Measurements from ENCODE around the gene CDC26. TPM values are rescaled to one million over a fixed set of nuclear protein-coding genes. Genes with fewer than 3 reads are reported as not detected.
A peak's percentile ranks its signal among the peaks of the same experiment; 100 is the strongest.

CDC26 gene
- total and polyA plus RNA-seq, 10 of the 15 experiments (the other 5 are each of a cell fraction or from before 2014, with no cell fraction given): 28.2 to 156 (median 61.5) TPM

DNA sequence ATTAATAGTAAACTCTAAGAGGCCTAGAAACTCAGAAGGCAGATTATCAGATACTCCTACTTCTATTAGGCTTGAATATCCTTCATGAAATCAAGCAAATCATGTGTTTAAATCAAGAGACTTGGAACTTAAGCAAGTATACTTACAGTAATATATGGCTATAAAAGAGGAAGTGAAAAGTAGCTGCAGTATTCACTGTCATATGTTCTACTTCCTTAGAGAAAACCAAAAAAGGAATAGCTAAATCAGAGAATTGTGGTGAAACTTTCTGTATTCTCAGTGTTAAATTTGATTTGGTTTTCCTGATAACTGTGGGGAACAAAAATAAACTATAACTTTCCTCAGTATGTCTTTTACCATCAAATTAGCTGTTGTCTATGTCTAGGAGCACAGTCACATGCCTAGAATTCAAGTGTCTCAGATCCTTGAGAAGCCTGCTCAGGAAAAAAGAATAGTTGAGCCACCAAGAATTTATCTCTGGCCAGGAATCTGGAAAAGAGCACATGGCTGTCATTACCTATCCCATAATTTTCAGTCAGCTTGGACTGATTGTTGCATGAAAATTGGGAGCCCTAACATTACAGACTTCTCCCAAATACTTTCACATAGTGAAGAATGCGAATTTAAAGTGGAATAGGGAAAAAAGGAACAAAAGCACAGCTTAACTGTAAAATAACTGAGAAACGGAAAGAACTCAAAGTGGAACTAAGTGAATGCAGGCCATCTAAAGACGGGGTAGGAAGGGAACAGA lies 56.0 kb downstream of the CDC26 start (continued):
- TF ChIP-seq IKZF2 (IDR thresholded peaks at IDR 0.05): peak; percentile 83
- no peak for TF ChIP-seq RCOR1 (conservative IDR thresholded peaks at IDR 0.05; ENCODE audit: low read depth, low read length)
- TF ChIP-seq, protein P1, sequence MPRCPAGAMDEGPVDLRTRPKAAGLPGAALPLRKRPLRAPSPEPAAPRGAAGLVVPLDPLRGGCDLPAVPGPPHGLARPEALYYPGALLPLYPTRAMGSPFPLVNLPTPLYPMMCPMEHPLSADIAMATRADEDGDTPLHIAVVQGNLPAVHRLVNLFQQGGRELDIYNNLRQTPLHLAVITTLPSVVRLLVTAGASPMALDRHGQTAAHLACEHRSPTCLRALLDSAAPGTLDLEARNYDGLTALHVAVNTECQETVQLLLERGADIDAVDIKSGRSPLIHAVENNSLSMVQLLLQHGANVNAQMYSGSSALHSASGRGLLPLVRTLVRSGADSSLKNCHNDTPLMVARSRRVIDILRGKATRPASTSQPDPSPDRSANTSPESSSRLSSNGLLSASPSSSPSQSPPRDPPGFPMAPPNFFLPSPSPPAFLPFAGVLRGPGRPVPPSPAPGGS (IDR thresholded peaks at IDR 0.05; ENCODE audit: borderline replicate concordance, insufficient read depth, low read depth, low read length, poor library complexity, severe bottlenecking): no peak
- TF ChIP-seq, protein P2, sequence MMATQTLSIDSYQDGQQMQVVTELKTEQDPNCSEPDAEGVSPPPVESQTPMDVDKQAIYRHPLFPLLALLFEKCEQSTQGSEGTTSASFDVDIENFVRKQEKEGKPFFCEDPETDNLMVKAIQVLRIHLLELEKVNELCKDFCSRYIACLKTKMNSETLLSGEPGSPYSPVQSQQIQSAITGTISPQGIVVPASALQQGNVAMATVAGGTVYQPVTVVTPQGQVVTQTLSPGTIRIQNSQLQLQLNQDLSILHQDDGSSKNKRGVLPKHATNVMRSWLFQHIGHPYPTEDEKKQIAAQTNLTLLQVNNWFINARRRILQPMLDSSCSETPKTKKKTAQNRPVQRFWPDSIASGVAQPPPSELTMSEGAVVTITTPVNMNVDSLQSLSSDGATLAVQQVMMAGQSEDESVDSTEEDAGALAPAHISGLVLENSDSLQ (IDR thresholded peaks at IDR 0.05): 0 out of 2 replicates have a peak, but pooled peaks have one; percentile 3
- no peak for TF ChIP-seq FOXK2 (IDR thresholded peaks at IDR 0.05)
- TF ChIP-seq SIX5 (IDR thresholded peaks at IDR 0.05; ENCODE audit: low read depth, low read length, severe bottlenecking): no peak
- TF ChIP-seq EP300 (IDR thresholded peaks at IDR 0.05; ENCODE audit: borderline replicate concordance in 1 of 2, control insufficient read depth in 1 of 2, low read depth in 2 of 2, low read length in 2 of 2): peak; percentile 52 to 81; a peak in 3 of 4 replicates

Other genes starting within 250 kb of the CDC26 start
Only the 7 nearest of the 13 such genes appear.
- gene FKBP15, start 54.3 kb downstream of the CDC26 start, total RNA-seq (2014; rRNA removed): 21.7 and 22.8 TPM in 2 replicates
- 20.1 and 20.4 TPM in 2 replicates for gene FKBP15, start 54.3 kb downstream of the CDC26 start, total RNA-seq (2014; rRNA removed; fragmentation: Illumina TruSeq; extraction: Trizol)
- 22.1 and 26.6 TPM in 2 replicates for gene FKBP15, start 54.3 kb downstream of the CDC26 start, total RNA-seq (2021)
- 43.0 and 53.4 TPM in 2 replicates for gene FKBP15, start 54.3 kb downstream of the CDC26 start, polyA plus RNA-seq (2011; rRNA removed)
- gene FKBP15, start 54.3 kb downstream of the CDC26 start, polyA plus RNA-seq (2014; fragmentation: Illumina TruSeq; extraction: Trizol): 25.6 and 26.7 TPM in 2 replicates
- gene FKBP15, start 54.3 kb downstream of the CDC26 start, polyA plus RNA-seq (2014; fragmentation: Nextera tagmentation; extraction: Ambion mirVana): 1 to 10 TPM; 5.0 to 8.2 TPM
- 18.8 and 20.5 TPM in 2 replicates for gene FKBP15, start 54.3 kb downstream of the CDC26 start, polyA plus RNA-seq (2014; rRNA removed)
- gene FKBP15, start 54.3 kb downstream of the CDC26 start, polyA plus RNA-seq (2016; fragmentation: Nextera tagmentation; extraction: Ambion mirVana): 10 to 100 TPM; 21.1 to 21.3 TPM
- gene SLC31A1, start 54.0 kb downstream of the CDC26 start, total RNA-seq (2014; rRNA removed): 8.9 and 9.4 TPM in 2 replicates
- gene SLC31A1, start 54.0 kb downstream of the CDC26 start, total RNA-seq (2014; rRNA removed; fragmentation: Illumina TruSeq; extraction: Trizol): 12.4 and 12.6 TPM in 2 replicates
- 11.5 and 12.0 TPM in 2 replicates for gene SLC31A1, start 54.0 kb downstream of the CDC26 start, total RNA-seq (2021)
- gene SLC31A1, start 54.0 kb downstream of the CDC26 start, polyA plus RNA-seq (2011; rRNA removed): 16.2 and 17.6 TPM in 2 replicates
- gene SLC31A1, start 54.0 kb downstream of the CDC26 start, polyA plus RNA-seq (2014; fragmentation: Illumina TruSeq; extraction: Trizol): 16.0 and 18.4 TPM in 2 replicates
- gene SLC31A1, start 54.0 kb downstream of the CDC26 start, polyA plus RNA-seq (2014; fragmentation: Nextera tagmentation; extraction: Ambion mirVana): 10 to 100 TPM in 1 of 2 experiments, 1 to 10 TPM in 1; 7.3 to 10.0 TPM
- 10.0 and 10.7 TPM in 2 replicates for gene SLC31A1, start 54.0 kb downstream of the CDC26 start, polyA plus RNA-seq (2014; rRNA removed)
- gene SLC31A1, start 54.0 kb downstream of the CDC26 start, polyA plus RNA-seq (2016; fragmentation: Nextera tagmentation; extraction: Ambion mirVana): 10 to 100 TPM in 1 of 2 experiments, 1 to 10 TPM in 1; 9.4 to 11.0 TPM
- 39.5 and 43.3 TPM in 2 replicates for gene PRPF4, start 86 bp upstream of the CDC26 start, total RNA-seq (2014; rRNA removed)
- gene PRPF4, start 86 bp upstream of the CDC26 start, total RNA-seq (2014; rRNA removed; fragmentation: Illumina TruSeq; extraction: Trizol): 38.4 and 39.0 TPM in 2 replicates
- 28.6 and 31.7 TPM in 2 replicates for gene PRPF4, start 86 bp upstream of the CDC26 start, total RNA-seq (2021)
- gene PRPF4, start 86 bp upstream of the CDC26 start, polyA plus RNA-seq (2011; rRNA removed): 18.0 and 28.4 TPM in 2 replicates
- 43.5 and 49.9 TPM in 2 replicates for gene PRPF4, start 86 bp upstream of the CDC26 start, polyA plus RNA-seq (2014; fragmentation: Illumina TruSeq; extraction: Trizol)
- 10 to 100 TPM; 23.0 to 43.5 TPM for gene PRPF4, start 86 bp upstream of the CDC26 start, polyA plus RNA-seq (2014; fragmentation: Nextera tagmentation; extraction: Ambion mirVana)
- gene PRPF4, start 86 bp upstream of the CDC26 start, polyA plus RNA-seq (2014; rRNA removed): 26.3 and 31.2 TPM in 2 replicates
- 10 to 100 TPM; 46.7 to 48.1 TPM for gene PRPF4, start 86 bp upstream of the CDC26 start, polyA plus RNA-seq (2016; fragmentation: Nextera tagmentation; extraction: Ambion mirVana)
- gene RNF183, start 27.8 kb upstream of the CDC26 start, total RNA-seq (2014; rRNA removed): 0.05 and 0.06 TPM in 2 replicates
- gene RNF183, start 27.8 kb upstream of the CDC26 start, total RNA-seq (2014; rRNA removed; fragmentation: Illumina TruSeq; extraction: Trizol): not detected in 2 replicates
- not detected in 2 replicates for gene RNF183, start 27.8 kb upstream of the CDC26 start, total RNA-seq (2021)
- 0.26 and 0.75 TPM in 2 replicates for gene RNF183, start 27.8 kb upstream of the CDC26 start, polyA plus RNA-seq (2011; rRNA removed)
- 0.03 TPM in 1 of 2 replicates, not detected in the other for gene RNF183, start 27.8 kb upstream of the CDC26 start, polyA plus RNA-seq (2014; fragmentation: Illumina TruSeq; extraction: Trizol)
- gene RNF183, start 27.8 kb upstream of the CDC26 start, polyA plus RNA-seq (2014; fragmentation: Nextera tagmentation; extraction: Ambion mirVana): not detected
- gene RNF183, start 27.8 kb upstream of the CDC26 start, polyA plus RNA-seq (2014; rRNA removed): 0.08 TPM in 1 of 2 replicates, not detected in the other
- not detected for gene RNF183, start 27.8 kb upstream of the CDC26 start, polyA plus RNA-seq (2016; fragmentation: Nextera tagmentation; extraction: Ambion mirVana)
- 0.40 and 0.65 TPM in 2 replicates for gene WDR31, start 64.7 kb upstream of the CDC26 start, total RNA-seq (2014; rRNA removed)
- 0.72 and 0.97 TPM in 2 replicates for gene WDR31, start 64.7 kb upstream of the CDC26 start, total RNA-seq (2014; rRNA removed; fragmentation: Illumina TruSeq; extraction: Trizol)
- 0.97 and 1.1 TPM in 2 replicates for gene WDR31, start 64.7 kb upstream of the CDC26 start, total RNA-seq (2021)
- gene WDR31, start 64.7 kb upstream of the CDC26 start, polyA plus RNA-seq (2011; rRNA removed): 0.41 and 0.45 TPM in 2 replicates
- gene WDR31, start 64.7 kb upstream of the CDC26 start, polyA plus RNA-seq (2014; fragmentation: Illumina TruSeq; extraction: Trizol): 1.1 and 1.6 TPM in 2 replicates
- gene WDR31, start 64.7 kb upstream of the CDC26 start, polyA plus RNA-seq (2014; fragmentation: Nextera tagmentation; extraction: Ambion mirVana): under 1 TPM; 0.26 to 0.29 TPM
- 0.67 and 0.87 TPM in 2 replicates for gene WDR31, start 64.7 kb upstream of the CDC26 start, polyA plus RNA-seq (2014; rRNA removed)
- 1 to 10 TPM; 1.1 to 1.7 TPM for gene WDR31, start 64.7 kb upstream of the CDC26 start, polyA plus RNA-seq (2016; fragmentation: Nextera tagmentation; extraction: Ambion mirVana)
- gene BSPRY, start 74.0 kb upstream of the CDC26 start, total RNA-seq (2014; rRNA removed): 6.3 and 6.5 TPM in 2 replicates
- gene BSPRY, start 74.0 kb upstream of the CDC26 start, total RNA-seq (2014; rRNA removed; fragmentation: Illumina TruSeq; extraction: Trizol): 3.3 and 3.8 TPM in 2 replicates
- gene BSPRY, start 74.0 kb upstream of the CDC26 start, total RNA-seq (2021): 5.6 and 6.0 TPM in 2 replicates
- 0.40 and 0.45 TPM in 2 replicates for gene BSPRY, start 74.0 kb upstream of the CDC26 start, polyA plus RNA-seq (2011; rRNA removed)
- gene BSPRY, start 74.0 kb upstream of the CDC26 start, polyA plus RNA-seq (2014; fragmentation: Illumina TruSeq; extraction: Trizol): 2.7 and 4.4 TPM in 2 replicates
- gene BSPRY, start 74.0 kb upstream of the CDC26 start, polyA plus RNA-seq (2014; fragmentation: Nextera tagmentation; extraction: Ambion mirVana): 1 to 10 TPM in 1 of 2 experiments, under 1 TPM in 1; 1.00 to 1.5 TPM
- gene BSPRY, start 74.0 kb upstream of the CDC26 start, polyA plus RNA-seq (2014; rRNA removed): 6.1 and 6.3 TPM in 2 replicates
- 1 to 10 TPM; 4.0 to 4.1 TPM for gene BSPRY, start 74.0 kb upstream of the CDC26 start, polyA plus RNA-seq (2016; fragmentation: Nextera tagmentation; extraction: Ambion mirVana)
- gene HDHD3, start 101.4 kb upstream of the CDC26 start, total RNA-seq (2014; rRNA removed): 25.7 and 25.9 TPM in 2 replicates
- 12.1 and 12.4 TPM in 2 replicates for gene HDHD3, start 101.4 kb upstream of the CDC26 start, total RNA-seq (2014; rRNA removed; fragmentation: Illumina TruSeq; extraction: Trizol)
- 21.2 and 23.1 TPM in 2 replicates for gene HDHD3, start 101.4 kb upstream of the CDC26 start, total RNA-seq (2021)
- gene HDHD3, start 101.4 kb upstream of the CDC26 start, polyA plus RNA-seq (2011; rRNA removed): 9.6 and 16.5 TPM in 2 replicates
- gene HDHD3, start 101.4 kb upstream of the CDC26 start, polyA plus RNA-seq (2014; fragmentation: Illumina TruSeq; extraction: Trizol): 4.0 and 11.4 TPM in 2 replicates
- gene HDHD3, start 101.4 kb upstream of the CDC26 start, polyA plus RNA-seq (2014; fragmentation: Nextera tagmentation; extraction: Ambion mirVana): 1 to 10 TPM; 1.3 to 6.5 TPM
- 29.4 and 29.9 TPM in 2 replicates for gene HDHD3, start 101.4 kb upstream of the CDC26 start, polyA plus RNA-seq (2014; rRNA removed)
- 10 to 100 TPM; 19.2 to 22.6 TPM for gene HDHD3, start 101.4 kb upstream of the CDC26 start, polyA plus RNA-seq (2016; fragmentation: Nextera tagmentation; extraction: Ambion mirVana)

All from GM12878 (cell line).